HCT116 (cell line): Measurements from ENCODE around the gene NRAP. TPM values are rescaled to one million over a fixed set of nuclear protein-coding genes. Genes with fewer than 3 reads are reported as not detected.

Experiments
- ATAC-seq: fragments of 200-7000 bp; cut with Tn5 transposase; 2 replicates; pipeline ENCODE4 v1.9.1; 2020; ENCODE audit warnings: mild to moderate bottlenecking, moderate library complexity
- BruUV-seq: library from RNA; stranded (reverse); fragments of 400-500 nt; replicated peaks from 2 replicates; lab custom pipeline; 2021; lab: Mats Ljungman, UMichigan
- CTCF ChIA-PET: fragments of 300-600 bp; sonication (Branson Sonifier 250); formaldehyde crosslinking; loops from one replicate; lab custom pipeline; 2021; ENCODE audit warnings: antibody characterized with exemption; lab: Charles Lee
- POLR2A ChIA-PET: fragments of 300-600, 350-600 bp; sonication (Branson Sonifier 250); formaldehyde crosslinking; loops from one replicate; lab custom pipeline; 2021; ENCODE audit warnings: antibody characterized with exemption; lab: Charles Lee
- RAD21 ChIA-PET, 2 experiments: fragments of 300-600 bp; sonication (Branson Sonifier 250); formaldehyde crosslinking; loops; one replicate each; lab custom pipeline; 2023; ENCODE audit warnings: low total read pairs in 2 of 2; ENCODE audit not compliant: uncharacterized antibody in 2 of 2, unreplicated experiment in 2 of 2, low non-redundant PET in 1 of 2; lab: Charles Lee
- DNase-seq: peaks from one replicate; pipeline ENCODE4 v3.0.0-alpha.2; 2010; ENCODE audit warnings: low read depth, low spot score
- H2AFZ ChIP-seq: fragments of 200-600 bp; shearing (Covaris generic), sonication (generic); 2 replicates; pipeline ENCODE4 v1.6.1; 2017; ENCODE audit warnings: low read depth, mixed run types, mixed read lengths, antibody characterized with exemption, low read length; ENCODE audit not compliant: poor library complexity, severe bottlenecking
- H3K27ac ChIP-seq: 2 replicates; pipeline ENCODE4 v1.5.1; 2012; ENCODE audit warnings: low read depth, low read length
- H3K27me3 ChIP-seq: fragments of 200-600 bp; sonication (generic); 2 replicates; pipeline ENCODE4 v1.6.1; 2016; ENCODE audit warnings: mixed run types, low read length, mixed read lengths; ENCODE audit not compliant: insufficient read depth
- H3K36me3 ChIP-seq, 2 experiments: fragments of 200-500 bp in 1 of 2; fragments of 200-600 bp in 1 of 2; sonication (Bioruptor generic) in 1 of 2; sonication (generic) in 1 of 2; 2 replicates each; pipeline versions ENCODE4 v1.5.1 to v1.6.1; 2014 to 2016; ENCODE audit warnings: low read length in 2 of 2, inconsistent platforms in 1 of 2, mixed read lengths in 1 of 2, mixed run types in 1 of 2; ENCODE audit not compliant: insufficient read depth in 2 of 2, control insufficient read depth in 1 of 2
- H3K4me1 ChIP-seq, 2 experiments: fragments of 200-600 bp in 1 of 2; sonication (generic) in 1 of 2; 2 replicates each; pipeline versions ENCODE4 v1.5.1 to v1.6.1; 2012 to 2017; ENCODE audit warnings: low read length in 2 of 2, inconsistent platforms in 1 of 2, mild to moderate bottlenecking in 1 of 2, mixed read lengths in 1 of 2, mixed run types in 1 of 2, moderate library complexity in 1 of 2; ENCODE audit not compliant: insufficient read depth in 2 of 2, control insufficient read depth in 1 of 2
- H3K4me2 ChIP-seq: fragments of 200-600 bp; sonication (generic); 2 replicates; pipeline ENCODE4 v1.6.1; 2017; ENCODE audit warnings: mixed run types, low read length, mixed read lengths
- H3K4me3 ChIP-seq, 2 experiments: fragments of 200-600 bp in 1 of 2; sonication (generic) in 1 of 2; replicated peaks in 1 of 2; 2 replicates each; pipeline ENCODE4 v1.5.1; 2011 to 2016; ENCODE audit warnings: low read length in 2 of 2, control low read depth in 1 of 2, low read depth in 1 of 2, mild to moderate bottlenecking in 1 of 2, mixed read lengths in 1 of 2, mixed run types in 1 of 2
- H3K79me2 ChIP-seq: fragments of 200-600 bp; sonication (generic); 2 replicates; pipeline ENCODE4 v1.6.1; 2017; ENCODE audit warnings: mild to moderate bottlenecking, mixed run types, low read length, moderate library complexity, mixed read lengths; ENCODE audit not compliant: insufficient read depth
- H3K9ac ChIP-seq: fragments of 200-600 bp; sonication (generic); 2 replicates; pipeline ENCODE4 v1.6.1; 2016; ENCODE audit warnings: low read length, mixed read lengths
- H3K9me2 ChIP-seq: fragments of 200-600 bp; sonication (generic), shearing (Covaris generic); 2 replicates; pipeline ENCODE4 v1.6.1; 2017; ENCODE audit warnings: mixed run types, mild to moderate bottlenecking, moderate library complexity; ENCODE audit not compliant: insufficient read depth
- H3K9me3 ChIP-seq, 2 experiments: fragments of 200-500 bp in 1 of 2; fragments of 200-600 bp in 1 of 2; sonication (Bioruptor generic) in 1 of 2; sonication (generic) in 1 of 2; 2 replicates each; pipeline ENCODE4 v1.6.1; 2014 to 2017; ENCODE audit warnings: low read length in 2 of 2, mixed read lengths in 2 of 2, inconsistent platforms in 1 of 2, low read depth in 1 of 2, mild to moderate bottlenecking in 1 of 2, mixed run types in 1 of 2, moderate library complexity in 1 of 2; ENCODE audit not compliant: control insufficient read depth in 1 of 2, insufficient read depth in 1 of 2
- H4K20me1 ChIP-seq: fragments of 200-600 bp; sonication (generic), shearing (Covaris generic); 2 replicates; pipeline ENCODE4 v1.6.1; 2017; ENCODE audit warnings: mixed run types, mild to moderate bottlenecking, moderate library complexity; ENCODE audit not compliant: insufficient read depth
- ATF3 ChIP-seq: IDR thresholded peaks from 2 replicates; pipeline ENCODE4 v1.6.1; 2012
- CTCF ChIP-seq, 3 experiments: fragments of 200-600 bp in 1 of 3; sonication (generic) in 1 of 3; IDR thresholded peaks in 2 of 3; conservative IDR thresholded peaks in 1 of 3; 2 replicates each; pipeline ENCODE4 v1.5.1; 2012 to 2017; ENCODE audit warnings: low read depth in 2 of 3, low read length in 2 of 3, antibody characterized with exemption in 1 of 3, borderline replicate concordance in 1 of 3, control low read depth in 1 of 3, mild to moderate bottlenecking in 1 of 3, mixed read lengths in 1 of 3, mixed run types in 1 of 3, moderate library complexity in 1 of 3; ENCODE audit not compliant: insufficient read depth in 1 of 3
- EZH2 ChIP-seq: fragments of 200-600 bp; sonication (generic); IDR thresholded peaks from 2 replicates; pipeline ENCODE4 v1.6.1; 2017; ENCODE audit warnings: antibody characterized with exemption, mixed run types
- EZH2phosphoT487 ChIP-seq: fragments of 200-600 bp; IDR thresholded peaks from 2 replicates; pipeline ENCODE4 v1.6.1; 2018; ENCODE audit warnings: antibody characterized with exemption, borderline replicate concordance
- JUND ChIP-seq: IDR thresholded peaks from 2 replicates; pipeline ENCODE4 v1.6.1; 2012
- RAD21 ChIP-seq: IDR thresholded peaks from 2 replicates; pipeline ENCODE4 v1.6.1; 2012; ENCODE audit warnings: low read depth, mild to moderate bottlenecking
- REST ChIP-seq: IDR thresholded peaks from 2 replicates; pipeline ENCODE4 v1.6.1; 2012; ENCODE audit warnings: low read depth
- SIN3A ChIP-seq: IDR thresholded peaks from 2 replicates; pipeline ENCODE4 v1.6.1; 2012; ENCODE audit warnings: low read depth
- SRF ChIP-seq: IDR thresholded peaks from 2 replicates; pipeline ENCODE4 v1.6.1; 2012; ENCODE audit warnings: low read depth
- TCF7L2 ChIP-seq: IDR thresholded peaks from 2 replicates; pipeline ENCODE4 v1.7.0; 2011; ENCODE audit warnings: borderline replicate concordance, inconsistent platforms; ENCODE audit not compliant: insufficient read depth, insufficient read length; ENCODE audit errors: extremely low read depth
- YY1 ChIP-seq: IDR thresholded peaks from 2 replicates; pipeline ENCODE4 v1.6.1; 2011; ENCODE audit warnings: low read length, low read depth, moderate library complexity, mild to moderate bottlenecking; ENCODE audit not compliant: insufficient replicate concordance; ENCODE audit errors: extremely low read depth
- ZBTB33 ChIP-seq: IDR thresholded peaks from 2 replicates; pipeline ENCODE4 v1.6.1; 2011; ENCODE audit warnings: mild to moderate bottlenecking, low read length, moderate library complexity; ENCODE audit not compliant: insufficient replicate concordance; ENCODE audit errors: extremely low read depth
- intact Hi-C: fragments of 100-400 bp; cut with micrococcal nuclease; formaldehyde crosslinking; loops from 2 replicates; pipeline ENCODE4 v1.10.0; 2022
- total RNA-seq: library from RNA; stranded (reverse); gene quantifications from one replicate; pipeline ENCODE4 v1.2.1, GENCODE V29; 2021; ENCODE audit not compliant: unreplicated experiment

The NRAP gene
- total RNA-seq, 1 experiment from 2014 or later: not detected

GRCh38 chr10:113576852-113577251 is 87.0 kb downstream of the NRAP start:
- Histone ChIP-seq H3K9me3 (no peaks in the 10 kb centered on the region), H3K36me3 (no peaks in the 10 kb centered on the region), H4K20me1 (no peaks in the 10 kb centered on the region), H3K27me3 (peaks cover 82% of the 10 kb centered on the region), H3K79me2 (no peaks in the 10 kb centered on the region), H3K4me3 (no peak overlapping the region), H3K4me1 (no peaks in the 10 kb centered on the region), H3K9me2 (no peaks in the 10 kb centered on the region), H3K9ac (no peak overlapping the region), H3K27ac (no peak overlapping the region), H2AFZ (no peak overlapping the region), H3K4me2 (no peak overlapping the region)
- DNase-seq (no peak), ATAC-seq (peak; percentile 57; the same call in 1 of the 2 replicates)
- RAD21 ChIA-PET: no interaction called here
- intact Hi-C loops: no loop called here
- POLR2A ChIA-PET: no interaction called here
- CTCF ChIA-PET: no interaction called here
- TF ChIP-seq EZH2phosphoT487 (no peak), SIN3A (no peak), REST (peak; percentile 87)
- BruUV-seq: no TSS peak

- CTCF ChIA-PET: interaction anchor here (2.3 kb wide), 1 partner anchor 10 kb away, joined by 10 read pairs; no protein-coding TSS in a partner anchor
- Histone ChIP-seq H3K36me3 (no peaks in the 10 kb centered on the region), H3K4me3 (no peak overlapping the region), H3K27me3 (peaks cover 54% of the 10 kb centered on the region), H3K9me2 (no peaks in the 10 kb centered on the region), H3K27ac (no peak overlapping the region), H3K4me1 (no peaks in the 10 kb centered on the region), H3K9me3 (no peaks in the 10 kb centered on the region), H4K20me1 (no peaks in the 10 kb centered on the region), H3K79me2 (no peaks in the 10 kb centered on the region), H2AFZ (no peak overlapping the region), H3K9ac (no peak overlapping the region), H3K4me2 (no peak overlapping the region)
- DNase-seq (no peak), ATAC-seq (no peak)
- intact Hi-C loops: no loop called here
- BruUV-seq: no TSS peak
- RAD21 ChIA-PET: no interaction called here
- POLR2A ChIA-PET: no interaction called here
- TF ChIP-seq CTCF (IDR thresholded peaks at IDR 0.05 in 2 of 3, conservative IDR thresholded peaks at IDR 0.05 in 1 of 3; ENCODE audit: borderline replicate concordance in 1 of 3, insufficient read depth in 1 of 3, low read depth in 2 of 3, low read length in 2 of 3) (no peak), ATF3 (no peak), EZH2 (no peak), SRF (no peak), YY1 (no peak), RAD21 (no peak), TCF7L2 (no peak), JUND (no peak), ZBTB33 (no peak)
Observed at GRCh38 chr10:113573368-113573767, 90.5 kb downstream of the NRAP start.
